DMS53 treated with DMSO at 0.1 percent for 48 hours (cell line): ENCODE data around the gene ANKRD33.

Experiments
- DNase-seq: peaks from one replicate; lab custom pipeline; 2025; ENCODE audit not compliant: unreplicated experiment; lab: John Stamatoyannopoulos, UW

Gene ANKRD33

DNA sequence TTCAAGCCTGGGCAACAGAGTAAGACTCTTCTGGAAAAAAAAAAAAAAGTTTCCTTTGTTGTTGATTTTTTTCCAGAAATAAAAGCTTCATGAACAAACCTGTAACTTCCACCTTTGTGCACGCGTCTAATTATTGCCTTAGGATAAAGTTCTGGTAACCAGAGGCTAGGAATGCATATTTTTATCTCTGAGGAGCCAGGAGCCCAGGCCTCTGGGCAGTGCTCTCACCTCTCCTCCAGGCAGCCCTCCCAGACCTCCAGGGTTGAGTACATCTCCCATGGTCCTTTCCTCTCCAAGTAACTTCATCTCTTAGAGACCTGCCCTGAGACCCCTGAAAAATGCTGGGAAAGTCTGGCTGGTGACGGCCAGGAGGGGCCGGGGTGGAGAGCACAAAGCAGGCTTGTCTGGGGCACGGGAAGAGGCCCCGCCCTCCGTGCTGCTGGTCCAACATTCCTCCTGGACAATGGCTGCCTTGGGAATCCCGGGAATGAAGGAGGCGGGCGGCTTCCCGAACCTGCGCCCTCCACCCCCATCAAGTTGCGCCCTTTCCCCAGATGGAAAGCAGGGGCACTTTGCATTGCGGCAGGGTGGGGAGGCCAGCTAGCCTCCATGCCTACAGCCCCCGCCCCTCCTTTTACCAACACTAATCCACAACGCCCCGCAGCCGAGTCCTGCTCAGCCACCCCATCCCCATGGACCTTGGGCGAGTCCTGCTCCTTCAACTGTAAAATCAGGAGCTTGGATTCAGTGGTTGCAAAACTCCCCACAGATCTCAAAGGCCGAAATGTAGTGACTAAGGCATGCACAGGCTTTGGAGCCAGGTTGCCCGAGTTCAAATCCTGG is 32.1 kb upstream of the ANKRD33 start:
- DNase-seq, result no peak

DNA sequence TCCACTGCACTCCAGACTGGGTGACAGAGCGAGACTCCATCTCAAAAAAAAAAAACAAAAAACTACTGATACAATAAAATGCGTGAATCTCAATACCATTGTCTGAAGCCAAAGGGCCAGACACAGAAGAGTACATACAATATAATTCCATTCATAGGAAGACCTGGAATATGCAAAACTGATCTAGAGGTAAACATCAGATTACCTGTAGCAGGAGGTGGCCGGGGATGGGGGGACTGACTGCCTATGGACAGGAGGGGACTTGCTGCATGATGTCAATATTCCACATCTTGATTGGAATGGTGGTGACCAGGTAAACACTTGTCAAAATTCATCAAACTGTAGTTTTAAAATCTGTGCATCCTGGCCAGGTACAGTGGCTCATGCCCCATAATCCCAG is 26.9 kb upstream of the ANKRD33 start:
- DNase-seq, result no peak

DNA sequence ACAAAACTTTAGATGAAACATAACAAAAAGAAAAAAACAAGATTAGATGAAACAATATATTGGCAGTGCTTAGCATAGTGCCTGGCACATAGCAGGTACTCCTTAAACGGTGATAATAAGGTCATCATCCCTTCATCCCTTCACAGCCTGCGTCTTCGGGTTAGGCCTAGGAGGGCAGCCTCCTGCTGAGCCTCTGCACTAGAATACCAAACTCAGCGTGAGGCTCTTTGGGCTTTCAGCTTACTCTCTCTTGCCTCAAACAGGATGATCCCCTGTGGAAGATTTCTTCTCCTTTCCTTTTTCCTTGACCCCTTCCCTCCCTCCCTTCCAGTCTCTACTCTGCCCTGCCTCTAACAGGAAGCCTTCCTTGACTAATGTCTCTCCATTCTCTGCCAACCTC is 25.0 kb upstream of the ANKRD33 start:
- no peak for DNase-seq

DNA sequence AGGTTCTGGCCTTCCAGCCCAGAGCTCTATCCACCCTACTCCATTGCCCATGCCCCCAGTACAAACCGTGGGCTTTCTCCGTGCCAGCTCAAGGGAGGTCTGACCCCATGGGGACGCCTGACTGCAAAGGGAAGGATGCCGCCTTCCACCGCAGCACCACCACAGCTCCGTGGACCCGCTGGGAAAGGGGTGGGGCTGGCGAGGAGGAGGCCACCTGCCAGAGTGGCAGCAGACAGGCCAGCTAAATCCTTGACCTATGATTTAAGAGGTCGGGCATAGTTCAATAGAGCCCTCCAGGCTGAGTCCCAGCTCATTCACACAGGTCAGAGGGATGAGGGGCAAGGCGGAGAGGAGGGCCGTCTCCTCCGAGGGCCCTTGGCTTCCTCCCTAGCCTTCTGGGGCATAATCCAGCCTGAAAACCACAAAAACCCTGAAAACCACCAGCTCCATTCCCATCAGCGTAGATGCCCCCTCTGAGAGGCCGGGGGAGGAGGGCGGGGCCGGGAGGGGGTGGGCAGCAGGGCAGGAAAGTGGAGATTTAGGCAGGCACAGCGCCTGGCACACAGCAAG is 24.5 kb upstream of the ANKRD33 start:
- DNase-seq, result no peak

DNA sequence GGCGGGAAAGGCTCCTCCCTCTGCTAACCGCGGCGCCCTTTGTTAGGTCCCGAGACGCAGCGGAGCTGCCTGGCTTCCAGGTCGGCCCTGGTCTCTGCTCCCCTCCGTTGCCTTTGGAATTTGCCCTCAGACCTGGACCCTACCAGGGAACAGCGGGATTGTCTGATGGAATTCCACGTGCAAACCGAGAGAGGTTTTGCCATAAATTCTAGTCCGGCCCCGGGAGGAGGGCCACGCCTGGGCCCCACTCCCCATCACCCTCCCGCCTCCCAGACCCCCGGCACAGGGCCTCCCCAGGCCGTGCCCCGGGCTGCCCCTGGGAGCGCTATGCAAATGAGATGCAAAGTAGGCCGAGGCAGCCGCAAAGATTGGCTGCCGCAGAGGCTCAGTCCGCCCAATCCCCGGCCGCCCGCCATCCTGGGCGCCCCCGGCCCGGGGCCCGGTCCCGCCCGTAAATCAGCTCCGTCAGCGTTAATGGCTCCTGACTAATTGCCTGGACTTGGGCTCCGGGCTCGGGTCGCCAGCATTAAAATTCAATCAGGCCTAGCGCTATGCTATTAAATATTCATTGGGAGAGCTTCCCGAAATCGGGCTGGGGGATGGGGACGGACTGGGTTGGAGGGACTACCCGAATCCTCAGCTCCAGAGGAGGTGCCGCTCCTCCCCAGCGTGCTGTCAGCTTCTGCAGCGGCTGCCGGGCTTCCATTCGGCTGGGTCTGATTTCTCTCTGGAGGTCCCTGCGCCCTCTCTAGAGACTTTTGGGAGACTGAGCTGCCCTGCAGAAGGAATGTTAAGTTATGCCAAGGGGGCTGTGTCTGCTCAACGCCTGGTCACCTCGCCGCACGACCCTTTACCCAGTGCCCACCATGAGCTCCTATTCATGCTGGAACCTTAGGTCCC is 23.7 kb upstream of the ANKRD33 start:
- peak; percentile 16 for DNase-seq

DNA sequence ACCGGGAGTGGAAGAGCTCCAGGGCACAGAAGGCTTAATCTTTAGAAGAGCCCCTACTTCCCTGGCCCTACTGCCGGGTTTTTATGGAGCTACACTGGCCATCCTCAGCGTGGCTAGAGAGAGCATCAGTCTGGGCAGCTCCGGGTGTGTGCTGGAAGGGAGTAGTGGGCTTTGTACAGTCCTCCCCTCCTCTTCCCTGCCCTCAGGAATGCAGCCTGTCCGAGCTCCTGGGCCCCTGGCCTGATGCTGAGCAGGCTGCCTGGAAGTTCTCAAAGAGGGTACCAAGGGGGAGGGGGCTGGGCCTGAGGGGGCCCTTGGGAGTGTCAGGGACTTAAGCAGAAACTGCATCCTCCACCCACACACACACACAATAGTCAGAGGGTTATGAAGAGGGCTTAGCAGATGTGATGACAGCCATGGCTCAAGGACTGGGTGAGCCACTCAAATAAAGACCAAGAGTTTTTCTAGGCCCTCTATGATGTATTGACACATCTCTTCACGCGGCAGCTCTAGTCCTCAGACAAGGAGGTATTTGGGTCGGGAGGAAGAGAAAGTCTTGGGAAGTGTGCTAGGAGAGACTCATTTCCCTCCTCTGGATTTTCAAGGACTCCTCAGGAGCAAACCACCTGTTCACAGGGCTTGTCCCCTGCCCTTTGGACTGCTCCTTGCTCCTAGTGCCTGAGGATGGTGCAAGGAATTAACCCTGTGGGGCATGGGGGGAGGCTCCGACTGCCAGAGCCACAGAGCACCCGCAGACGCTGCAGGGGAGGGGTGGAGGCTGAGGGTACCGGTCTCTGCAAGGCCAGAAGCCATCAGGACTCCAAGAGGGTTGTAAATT is 22.9 kb upstream of the ANKRD33 start:
- DNase-seq, result no peak

- DNase-seq, result no peak
These were observed 22.1 kb upstream of the ANKRD33 start for GRCh38 chr12:51865757-51866270.

DNA sequence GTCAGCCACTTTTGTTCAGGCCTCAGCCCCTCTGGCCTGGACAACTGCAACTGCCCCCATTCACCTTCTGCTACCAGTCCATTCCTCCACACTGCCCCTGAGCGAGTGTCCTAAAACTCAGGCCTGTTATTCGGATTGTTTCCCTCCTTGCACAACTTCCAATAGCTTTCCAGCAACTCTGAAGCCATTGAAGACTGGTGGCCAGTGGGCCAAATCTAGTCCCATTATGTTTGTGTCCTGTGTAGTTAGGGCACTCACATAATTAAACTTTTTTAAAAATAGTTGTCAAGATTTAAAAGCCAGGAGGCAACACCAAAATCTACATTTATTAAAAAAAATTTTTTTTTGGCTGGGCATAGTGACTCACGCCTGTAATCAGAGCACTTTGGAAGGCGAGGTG is 21.6 kb upstream of the ANKRD33 start:
- DNase-seq, result no peak

DNA sequence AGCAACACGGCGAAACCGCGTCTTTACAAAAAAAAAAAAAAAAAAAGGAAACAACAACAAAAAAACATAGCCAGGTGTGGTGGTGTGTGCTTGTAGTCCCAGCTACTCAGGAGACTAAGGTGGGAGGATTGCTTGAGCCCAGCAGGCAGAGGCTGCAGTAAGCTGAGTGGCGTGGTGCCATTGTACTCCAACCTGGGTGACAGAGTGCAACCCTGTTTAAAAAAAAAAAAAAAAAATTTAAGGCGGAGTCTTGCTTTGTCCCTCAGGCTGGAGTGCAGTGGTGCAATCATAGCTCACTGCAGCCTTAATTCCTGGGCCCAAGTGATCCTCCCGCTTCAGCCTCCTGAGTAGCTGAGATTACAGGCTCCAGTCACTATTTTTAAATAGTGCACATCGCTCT is 21.1 kb upstream of the ANKRD33 start:
- no peak for DNase-seq

GRCh38 chr12:51867371-51867770 is 20.5 kb upstream of the ANKRD33 start:
- no peak for DNase-seq

- no peak for DNase-seq
These were observed 20.0 kb upstream of the ANKRD33 start for GRCh38 chr12:51867796-51868428.

DNA sequence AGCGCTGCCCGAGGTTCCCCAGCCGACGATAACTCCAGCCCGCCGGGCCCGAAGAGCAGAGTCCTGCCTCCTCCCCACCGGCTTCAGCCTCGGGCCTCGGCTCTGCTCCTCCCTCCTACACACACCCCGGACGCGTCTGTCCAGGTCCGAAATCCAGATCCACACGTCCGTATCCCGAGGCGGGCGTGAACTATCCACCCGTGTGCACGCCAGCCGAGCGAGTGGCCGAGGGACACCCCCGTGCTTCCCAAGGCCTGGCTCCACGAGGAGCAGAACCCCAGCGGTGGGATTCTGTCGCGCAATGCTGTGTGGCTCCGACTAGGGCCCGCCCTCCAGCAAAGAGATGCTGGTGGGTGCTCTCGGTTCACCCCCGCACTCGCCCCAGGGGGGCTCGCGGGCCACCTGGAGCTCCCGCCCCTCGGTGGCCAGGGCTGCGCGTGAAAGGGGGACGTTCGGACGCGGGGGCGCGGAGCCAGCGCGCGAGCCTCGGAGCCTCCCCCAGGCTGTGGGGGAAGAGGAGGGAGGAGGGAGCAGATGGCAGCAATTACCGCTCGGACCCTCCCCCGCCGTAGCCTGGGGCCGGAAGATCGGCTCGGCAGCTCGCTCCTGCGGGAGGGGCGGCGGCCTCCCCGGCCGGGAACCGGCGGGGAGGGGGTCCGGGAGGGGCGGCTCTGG is 18.9 kb upstream of the ANKRD33 start:
- no peak for DNase-seq

DNA sequence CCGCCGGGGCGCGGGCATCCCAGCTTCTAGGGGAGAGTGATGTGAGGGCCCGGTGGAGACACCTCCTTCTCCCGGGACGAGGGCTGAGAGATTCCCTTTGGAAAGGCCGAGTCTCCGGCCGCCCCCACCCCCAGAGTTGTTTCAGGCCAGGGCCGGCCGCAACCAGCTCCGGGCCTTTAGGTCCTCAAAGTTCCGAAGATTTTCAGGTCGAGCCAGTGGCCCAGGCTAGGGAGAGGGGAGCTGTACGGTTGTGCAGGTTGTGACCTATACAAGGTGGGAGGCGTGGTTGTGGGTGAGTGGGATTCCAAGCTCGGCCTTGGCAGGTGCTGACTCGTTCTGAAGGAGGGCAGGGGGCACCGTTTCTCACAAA is 18.4 kb upstream of the ANKRD33 start:
- no peak for DNase-seq

DNA sequence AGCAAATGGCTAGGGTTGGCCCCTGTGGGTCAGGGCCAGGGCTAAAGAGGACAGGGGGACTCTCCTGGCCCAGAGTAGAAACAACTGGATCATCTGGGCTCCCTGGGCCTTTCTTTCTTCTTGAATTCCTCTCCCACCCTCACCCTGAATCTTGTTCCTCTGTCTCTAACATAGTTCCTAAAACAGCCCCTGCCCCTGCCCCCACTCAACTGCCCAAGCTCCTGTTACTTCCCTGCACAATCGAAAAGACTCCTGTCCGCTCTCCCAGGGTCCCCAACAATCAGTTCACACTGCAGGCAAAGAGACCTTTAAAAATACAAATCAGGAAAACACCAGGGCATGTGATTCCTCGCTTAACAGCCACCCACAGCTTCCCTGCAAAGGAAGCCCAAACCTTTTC is 18.0 kb upstream of the ANKRD33 start:
- no peak for DNase-seq

DNA sequence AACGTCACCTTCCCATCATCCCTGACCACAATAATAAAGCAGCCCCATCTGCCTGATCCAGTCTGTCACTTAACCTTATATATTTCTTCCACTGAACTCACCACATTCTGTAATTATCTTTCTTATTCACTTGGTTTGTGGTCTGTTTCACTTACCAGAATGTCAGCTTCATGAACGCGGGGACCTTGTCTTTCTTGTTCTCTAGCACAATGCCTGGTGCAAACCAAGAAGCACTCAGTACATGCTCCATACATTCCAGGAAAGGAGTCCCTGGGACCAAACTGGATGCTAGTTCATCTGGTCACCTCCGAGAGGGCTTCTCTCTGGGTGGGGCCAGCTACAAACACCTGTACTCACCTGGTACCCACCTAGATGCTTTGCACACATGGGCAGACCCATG is 17.4 kb upstream of the ANKRD33 start:
- no peak for DNase-seq

GRCh38 chr12:51871126-51871525 is 16.8 kb upstream of the ANKRD33 start:
- DNase-seq, result no peak

- DNase-seq, result no peak
These were observed 15.8 kb upstream of the ANKRD33 start for GRCh38 chr12:51871918-51872688.

DNA sequence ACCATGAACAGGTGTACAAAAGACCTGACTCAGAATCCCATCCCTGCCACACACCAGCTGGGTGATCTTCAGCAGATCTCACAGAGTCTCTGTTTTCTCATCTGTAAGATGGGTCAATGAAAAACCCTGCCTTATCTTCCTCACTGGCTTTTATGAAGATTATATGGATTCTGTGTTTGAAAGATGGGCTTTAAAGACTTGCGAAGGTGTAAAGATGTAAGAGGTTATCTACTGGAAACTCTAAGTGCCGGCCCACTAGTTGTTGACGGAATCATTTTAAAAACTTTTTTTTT is 15.3 kb upstream of the ANKRD33 start:
- DNase-seq, result no peak
